DND-41 (cell line): ENCODE results near the gene MYL6.

Source experiments
- ATAC-seq: fragments of 200-7000 bp; cut with Tn5 transposase; 3 replicates; pipeline ENCODE4 v1.9.1; 2021; ENCODE audit warnings: low read depth; ENCODE audit not compliant: insufficient read depth
- DNase-seq: peaks from one replicate; pipeline ENCODE4 v3.0.0-alpha.2; 2020
- H2AFZ ChIP-seq: 2 replicates; pipeline ENCODE4 v1.6.0; 2012; ENCODE audit warnings: low read depth, low read length
- H3K27ac ChIP-seq: 2 replicates; pipeline ENCODE4 v1.5.1; 2012; ENCODE audit warnings: low read length, inconsistent platforms
- H3K27me3 ChIP-seq: fragments of 200-600 bp; sonication (generic); 2 replicates; pipeline ENCODE4 v1.6.0; 2012; ENCODE audit warnings: low read length, mild to moderate bottlenecking, inconsistent platforms; ENCODE audit not compliant: insufficient read depth, poor library complexity
- H3K36me3 ChIP-seq: 2 replicates; pipeline ENCODE4 v1.5.1; 2012; ENCODE audit warnings: low read length, inconsistent platforms; ENCODE audit not compliant: insufficient read depth
- H3K4me1 ChIP-seq: 2 replicates; pipeline ENCODE4 v1.5.1; 2012; ENCODE audit warnings: mild to moderate bottlenecking, low read length; ENCODE audit not compliant: insufficient read depth
- H3K4me2 ChIP-seq: 2 replicates; pipeline ENCODE4 v1.6.0; 2012; ENCODE audit warnings: mild to moderate bottlenecking, moderate library complexity, low read length, inconsistent platforms; ENCODE audit not compliant: insufficient read depth
- H3K4me3 ChIP-seq, 2 experiments: fragments of 200-600 bp in 1 of 2; shearing (Covaris generic) in 1 of 2; 2 replicates each; pipeline ENCODE4 v1.5.1; 2012 to 2016; ENCODE audit warnings: inconsistent platforms in 2 of 2, low read length in 2 of 2, mild to moderate bottlenecking in 2 of 2, low read depth in 1 of 2, moderate library complexity in 1 of 2
- H3K79me2 ChIP-seq: 2 replicates; pipeline ENCODE4 v1.6.0; 2012; ENCODE audit warnings: low read length, inconsistent platforms; ENCODE audit not compliant: insufficient read depth
- H3K9ac ChIP-seq: 2 replicates; pipeline ENCODE4 v1.6.0; 2012; ENCODE audit warnings: low read depth, mild to moderate bottlenecking, inconsistent platforms, low read length, moderate library complexity
- H3K9me3 ChIP-seq: 2 replicates; pipeline ENCODE4 v1.5.1; 2012; ENCODE audit warnings: low read length, moderate library complexity, mild to moderate bottlenecking, inconsistent platforms; ENCODE audit not compliant: insufficient read depth, severe bottlenecking
- H4K20me1 ChIP-seq: 2 replicates; pipeline ENCODE4 v1.6.0; 2012; ENCODE audit warnings: low read length; ENCODE audit not compliant: insufficient read depth
- CTCF ChIP-seq: IDR thresholded peaks from 2 replicates; pipeline ENCODE4 v1.5.1; 2012; ENCODE audit warnings: borderline replicate concordance, low read length, moderate library complexity, mild to moderate bottlenecking; ENCODE audit not compliant: poor library complexity, severe bottlenecking; ENCODE audit errors: extremely low read depth
- EZH2 ChIP-seq: IDR thresholded peaks from 3 replicates; pipeline ENCODE4 v1.6.1; 2012; ENCODE audit warnings: borderline replicate concordance, low read depth, mild to moderate bottlenecking, moderate library complexity, low read length, inconsistent platforms; ENCODE audit not compliant: severe bottlenecking

Gene MYL6

GRCh38 chr12:56128670-56129205, 29.4 kb upstream of the MYL6 start:
- H2AFZ ChIP-seq = peak overlapping the region; percentile 79

GRCh38 chr12:56129206-56129941, 28.8 kb upstream of the MYL6 start:
- Histone ChIP-seq H3K27me3 (no peaks in the 10 kb centered on the region), H3K4me3 (peak overlapping the region; percentile 40 to 74), H3K9ac (peak overlapping the region; percentile 66), H3K27ac (peak overlapping the region; percentile 79), H2AFZ (peak overlapping the region; percentile 79), H3K4me1 (peaks cover 57% of the 10 kb centered on the region), H3K36me3 (peaks cover 41% of the 10 kb centered on the region), H3K79me2 (peaks cover 28% of the 10 kb centered on the region), H4K20me1 (no peaks in the 10 kb centered on the region), H3K9me3 (peaks cover 6% of the 10 kb centered on the region), H3K4me2 (peak overlapping the region; percentile 90)
- no peak for TF ChIP-seq EZH2
- no peak for TF ChIP-seq CTCF
- DNase-seq = peak; percentile 86
- peak; percentile 54 for ATAC-seq

More at GRCh38 chr12:56128670-56129205, 29.4 kb upstream of the MYL6 start:
- no peaks in the 10 kb centered on the region for H4K20me1 ChIP-seq
- H3K4me2 ChIP-seq = peak overlapping the region; percentile 90
- peaks cover 35% of the 10 kb centered on the region for H3K79me2 ChIP-seq
- peak overlapping the region; percentile 40 to 74 for H3K4me3 ChIP-seq
- peaks cover 57% of the 10 kb centered on the region for H3K4me1 ChIP-seq
- peak overlapping the region; percentile 79 for H3K27ac ChIP-seq
- ATAC-seq (peak; percentile 1; the same call in 2 of the 3 replicates), DNase-seq (no peak)
- H3K9ac ChIP-seq = peak overlapping the region; percentile 66
- H3K9me3 ChIP-seq = peaks cover 6% of the 10 kb centered on the region
- H3K36me3 ChIP-seq = peaks cover 40% of the 10 kb centered on the region
- H3K27me3 ChIP-seq = no peaks in the 10 kb centered on the region
- TF ChIP-seq EZH2 (no peak), CTCF (no peak)

GRCh38 chr12:56129942-56130495, 28.1 kb upstream of the MYL6 start:
- Histone ChIP-seq H3K9me3 (peaks cover 6% of the 10 kb centered on the region), H3K9ac (peak overlapping the region; percentile 66), H3K36me3 (peaks cover 41% of the 10 kb centered on the region), H3K4me1 (peaks cover 51% of the 10 kb centered on the region), H3K27ac (peak overlapping the region; percentile 79), H4K20me1 (no peaks in the 10 kb centered on the region), H3K4me2 (peak overlapping the region; percentile 90), H2AFZ (no peak overlapping the region), H3K79me2 (peaks cover 26% of the 10 kb centered on the region), H3K27me3 (no peaks in the 10 kb centered on the region), H3K4me3 (peak overlapping the region in 1 of 2 experiments; percentile 74; a peak in 3 of 4 replicates)
- DNase-seq (no peak), ATAC-seq (no peak)
- no peak for TF ChIP-seq EZH2

GRCh38 chr12:56130876-56131275, 27.3 kb upstream of the MYL6 start:
- no peak for ATAC-seq
- Histone ChIP-seq H4K20me1 (no peaks in the 10 kb centered on the region), H3K79me2 (peaks cover 26% of the 10 kb centered on the region), H3K36me3 (peaks cover 41% of the 10 kb centered on the region), H3K9me3 (peaks cover 6% of the 10 kb centered on the region), H3K4me3 (no peak overlapping the region), H3K27me3 (no peaks in the 10 kb centered on the region), H3K4me1 (peaks cover 43% of the 10 kb centered on the region), H3K4me2 (no peak overlapping the region), H2AFZ (no peak overlapping the region), H3K9ac (no peak overlapping the region), H3K27ac (no peak overlapping the region)
- DNase-seq = no peak
- TF ChIP-seq CTCF (no peak), EZH2 (no peak)
